HG03520 (cell line): Measurements from ENCODE around the gene ATP10A.
"Not testable (repeated sequence)": the region's sequence is repeated elsewhere in the genome, so short reads cannot be mapped to it uniquely, and the experiment has no call there.

ENCODE experiments used
- ATAC-seq: cut with Tn5 transposase; IDR thresholded peaks from one replicate; pipeline ENCODE4 v1.9.1; 2021; ENCODE audit warnings: mild to moderate bottlenecking, moderate library complexity; ENCODE audit not compliant: unreplicated experiment

Gene ATP10A

DNA sequence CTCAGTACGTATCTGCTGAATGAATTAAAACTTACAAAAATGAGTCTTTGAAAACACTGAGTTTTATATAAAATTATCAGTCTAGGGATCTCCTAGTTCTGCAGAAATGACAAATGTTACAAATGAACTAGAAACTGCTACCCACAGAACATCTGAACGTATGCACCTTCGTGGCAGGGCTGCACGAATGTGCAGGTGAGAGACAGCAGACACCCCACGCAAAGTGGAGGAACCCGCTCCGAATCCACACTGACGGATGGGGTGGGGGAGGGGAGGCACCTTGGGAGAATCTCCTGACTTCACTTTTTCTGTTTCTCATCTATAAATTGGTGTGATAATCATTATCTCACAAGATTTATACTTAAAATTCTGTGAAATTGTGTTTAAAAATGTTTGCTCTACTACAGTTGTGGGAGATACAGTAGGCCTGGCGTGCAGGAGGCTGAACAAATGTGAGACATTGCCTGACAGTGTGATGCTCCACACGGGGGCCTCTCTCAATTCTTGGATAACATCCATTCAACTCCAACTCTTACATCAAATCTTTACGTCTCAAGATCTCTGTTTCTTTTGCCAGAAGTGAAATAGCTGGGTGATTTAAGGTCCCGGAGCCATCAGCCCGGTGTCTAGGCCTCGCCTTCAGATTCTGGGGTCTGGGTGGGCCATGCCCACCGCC, 86.9 kb downstream of the ATP10A start:
- no peak for ATAC-seq

DNA sequence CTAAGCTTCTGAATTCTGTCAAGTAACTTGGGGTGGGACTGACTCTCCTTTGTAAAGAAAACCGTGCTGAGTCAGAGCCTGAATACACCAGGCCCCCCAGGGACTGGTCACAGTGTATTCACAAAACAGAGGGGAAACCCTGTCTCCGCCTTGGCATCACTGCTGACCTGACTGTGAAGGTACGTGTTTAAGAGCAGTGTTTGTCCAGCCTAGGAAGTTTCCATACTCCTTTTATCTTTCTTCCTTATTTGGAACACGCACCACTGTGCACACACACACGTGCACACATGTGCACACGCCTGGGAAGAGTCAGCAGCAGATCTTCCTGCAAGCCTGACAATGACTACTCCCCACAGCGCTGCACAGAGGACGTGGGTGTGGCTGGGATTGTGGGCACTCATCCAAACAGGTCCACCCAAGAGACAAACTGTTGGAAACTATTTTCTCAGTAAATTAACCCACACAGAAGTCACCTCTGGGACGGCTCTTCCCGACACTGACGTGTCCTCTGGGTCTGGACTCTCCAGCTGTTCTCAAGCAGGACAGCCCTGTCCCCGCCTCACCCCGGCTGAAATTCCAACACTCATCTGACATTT, 87.7 kb downstream of the ATP10A start:
- no peak for ATAC-seq

- no peak for ATAC-seq
Observed at GRCh38 chr15:25774871-25775270, 88.3 kb downstream of the ATP10A start.

DNA sequence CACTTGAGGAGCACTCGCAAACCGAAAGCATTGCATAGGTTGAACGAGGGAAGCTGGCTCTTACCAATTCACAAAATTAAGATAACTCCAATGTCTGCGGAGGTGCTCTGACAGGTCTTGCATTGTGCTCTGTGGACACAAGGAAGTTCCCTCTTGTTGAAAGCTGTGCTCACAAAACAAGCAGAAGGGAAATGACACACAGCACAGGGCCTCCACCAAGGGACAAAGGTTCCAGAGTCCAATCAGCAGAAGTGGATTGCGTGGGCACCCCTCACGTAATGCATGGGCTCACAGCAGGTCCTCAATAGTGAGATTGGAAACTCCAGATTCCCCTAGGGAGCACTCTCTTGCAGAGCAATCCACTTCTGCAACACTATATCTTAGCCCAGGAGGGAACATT, 89.9 kb downstream of the ATP10A start:
- ATAC-seq = no peak

DNA sequence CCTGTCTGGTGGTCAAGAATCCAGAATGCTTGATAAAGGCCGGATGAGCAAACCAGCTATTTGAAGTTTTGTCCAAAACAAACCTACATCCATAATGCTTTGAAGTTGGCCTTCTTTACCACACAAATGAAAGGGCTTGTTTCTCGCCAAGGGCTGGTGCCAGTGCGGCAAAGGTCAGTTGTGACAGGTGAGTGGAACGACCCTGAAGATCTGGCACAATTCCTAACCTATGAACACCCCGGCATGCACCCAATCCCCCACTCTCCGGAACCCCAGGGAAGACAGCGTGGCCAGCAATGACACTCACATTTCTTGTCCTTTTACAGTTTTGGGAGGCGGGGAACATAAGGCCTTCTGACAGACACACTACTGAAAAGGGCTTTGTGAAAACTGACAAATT, 90.6 kb downstream of the ATP10A start:
- no peak for ATAC-seq

- ATAC-seq = not testable (repeated sequence)
Observed at GRCh38 chr15:25771736-25772135, 91.4 kb downstream of the ATP10A start.

DNA sequence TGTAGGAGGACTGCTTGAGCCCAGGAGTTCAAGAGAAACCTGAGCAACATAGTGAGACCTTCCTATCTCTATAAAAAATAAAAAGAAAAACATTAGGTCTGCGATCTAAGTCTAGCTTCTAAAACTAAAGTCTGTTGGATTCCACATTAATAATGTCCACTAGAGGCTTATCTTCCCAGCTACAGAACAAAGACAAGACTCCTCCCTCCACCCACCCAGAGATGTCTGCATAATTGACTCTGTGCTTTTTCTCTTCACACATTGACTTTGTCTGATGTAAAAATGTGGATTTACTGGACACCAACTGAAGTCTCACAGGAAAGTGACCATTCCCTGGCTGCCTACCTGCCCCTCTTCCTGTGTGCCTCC, 91.8 kb downstream of the ATP10A start:
- no peak for ATAC-seq

GRCh38 chr15:25770618-25771337, 92.3 kb downstream of the ATP10A start:
- ATAC-seq = no peak

DNA sequence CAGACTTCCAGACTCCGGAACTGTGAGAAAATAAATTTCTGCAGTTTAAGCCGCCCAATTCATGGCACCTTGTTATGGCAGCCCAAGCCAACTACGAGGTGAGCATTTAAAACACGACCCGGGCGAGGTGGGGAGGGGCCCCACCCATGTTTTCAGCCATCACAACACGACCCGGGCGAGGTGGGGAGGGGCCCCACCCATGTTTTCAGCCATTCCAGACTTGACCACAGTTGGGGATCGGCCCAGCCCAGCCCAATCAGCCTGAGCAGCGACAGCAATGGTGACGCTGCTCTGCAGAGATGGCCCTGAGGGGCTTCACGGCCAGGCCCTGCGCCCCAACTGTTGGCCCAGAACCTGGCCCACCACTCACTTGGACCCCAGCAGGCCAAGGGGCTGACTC, 93.1 kb downstream of the ATP10A start:
- no peak for ATAC-seq

DNA sequence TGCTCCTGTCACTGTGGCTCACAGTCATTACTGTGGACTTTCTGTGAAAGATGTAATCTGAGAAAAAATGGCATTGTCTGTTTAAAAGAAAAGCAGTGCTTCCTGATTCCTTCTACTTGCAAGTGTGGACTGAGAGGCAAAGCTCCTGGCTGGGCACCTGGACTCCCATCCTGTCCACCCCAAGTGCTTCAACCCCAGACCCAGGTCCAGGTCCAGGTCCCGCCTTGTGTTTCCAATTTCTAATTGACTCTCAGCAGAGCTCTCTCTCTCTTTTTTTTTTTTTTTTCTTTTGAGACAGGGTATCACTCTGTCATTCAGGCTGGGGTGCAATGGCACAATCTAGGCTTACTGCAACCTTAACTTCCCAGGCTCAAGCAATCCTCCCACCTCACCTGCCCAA, 94.9 kb downstream of the ATP10A start:
- no peak for ATAC-seq

- ATAC-seq = no peak
Observed at GRCh38 chr15:25767356-25768151, 95.6 kb downstream of the ATP10A start.

GRCh38 chr15:25766417-25766816, 96.7 kb downstream of the ATP10A start:
- ATAC-seq = no peak

DNA sequence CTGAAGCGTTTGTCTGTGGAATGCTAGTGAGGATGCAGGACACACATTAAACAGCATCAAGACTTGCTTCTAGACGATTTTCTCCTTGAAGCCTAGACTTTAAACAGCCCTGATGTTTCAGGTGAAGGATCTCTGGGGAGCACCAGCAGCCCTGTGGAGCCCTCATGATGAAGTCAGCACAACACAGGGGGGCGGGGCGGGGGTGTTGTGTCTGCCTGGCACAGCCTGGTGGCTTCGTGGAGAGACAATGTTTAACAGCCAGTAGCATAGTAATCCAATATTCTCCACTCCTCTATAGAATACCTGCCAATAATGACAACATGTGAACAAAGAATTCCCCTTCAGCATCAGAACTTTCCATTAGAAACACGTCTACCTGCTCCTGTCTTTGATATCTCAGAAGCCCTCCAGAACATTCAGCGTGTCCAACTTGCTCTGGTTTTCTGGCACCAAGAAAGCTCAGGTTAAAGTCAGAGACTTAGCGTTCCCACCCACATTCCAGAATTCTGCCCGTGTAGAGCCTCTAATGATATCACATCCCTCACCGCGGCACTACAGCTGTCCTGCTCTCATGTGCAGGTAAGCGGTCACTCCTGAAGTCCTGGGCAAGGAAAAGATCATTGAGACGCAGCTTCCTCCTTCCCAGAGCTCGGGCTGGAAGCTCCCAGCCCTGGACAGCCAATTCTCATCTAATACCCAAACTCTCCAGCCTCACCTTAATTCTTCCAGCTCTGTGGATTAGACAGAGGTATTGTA, 98.0 kb downstream of the ATP10A start:
- ATAC-seq = no peak

DNA sequence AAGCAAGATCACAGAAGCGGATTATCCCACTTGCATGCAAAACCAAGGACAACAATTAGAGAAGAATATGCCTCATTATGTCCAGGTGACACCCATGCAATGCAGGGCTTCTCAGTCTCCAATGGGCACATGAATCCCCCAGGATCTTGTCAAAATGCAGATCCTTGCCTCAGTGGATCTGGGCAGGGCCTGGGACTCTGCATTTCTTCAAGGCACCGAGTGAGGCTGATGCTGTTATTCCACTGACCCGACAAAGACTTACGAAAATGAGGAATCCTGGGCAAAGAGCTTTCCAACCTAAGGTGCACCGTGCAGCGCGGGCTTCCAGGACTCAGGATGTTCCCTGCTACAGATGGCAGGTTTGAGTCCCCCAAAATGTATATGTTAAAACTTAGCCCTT, 99.2 kb downstream of the ATP10A start:
- ATAC-seq = no peak

GRCh38 chr15:25763331-25763751, 99.8 kb downstream of the ATP10A start:
- no peak for ATAC-seq

- ATAC-seq = no peak
Observed at GRCh38 chr15:25761971-25762662, 101.0 kb downstream of the ATP10A start.

DNA sequence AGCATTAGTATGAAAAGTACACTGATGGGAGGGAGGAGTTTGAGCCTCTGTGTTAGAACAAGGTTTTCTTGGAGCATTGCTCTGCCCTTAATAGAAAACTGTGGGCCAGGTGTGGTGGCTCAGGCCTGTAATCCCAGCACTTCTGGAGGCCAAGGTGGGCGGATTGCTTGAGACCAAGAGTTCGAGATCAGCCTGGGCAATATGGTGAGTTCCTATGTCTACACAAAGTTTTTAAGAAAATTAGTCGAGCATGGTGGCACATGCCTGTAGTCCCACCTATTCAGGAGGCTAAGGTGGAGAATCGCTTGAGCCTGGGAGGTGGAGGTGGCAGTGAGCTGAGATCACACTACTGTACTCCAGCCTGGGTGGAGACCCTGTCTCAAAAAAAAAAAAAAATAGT, 103.7 kb downstream of the ATP10A start:
- ATAC-seq = no peak

DNA sequence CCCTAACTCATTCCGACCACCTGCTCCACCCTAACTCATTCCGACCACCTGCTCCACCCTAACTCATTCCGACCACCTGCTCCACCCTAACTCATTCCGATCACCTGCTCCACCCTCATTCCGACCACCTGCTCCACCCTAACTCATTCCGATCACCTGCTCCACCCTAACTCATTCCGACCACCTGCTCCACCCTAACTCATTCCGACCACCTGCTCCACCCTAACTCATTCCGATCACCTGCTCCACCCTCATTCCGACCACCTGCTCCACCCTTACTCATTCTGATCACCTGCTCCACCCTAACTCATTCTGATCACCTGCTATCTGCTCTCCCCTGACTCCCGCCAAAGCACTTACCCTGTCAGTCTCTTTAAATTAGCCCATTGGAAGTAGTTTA, 104.5 kb downstream of the ATP10A start:
- ATAC-seq = not testable (repeated sequence)

DNA sequence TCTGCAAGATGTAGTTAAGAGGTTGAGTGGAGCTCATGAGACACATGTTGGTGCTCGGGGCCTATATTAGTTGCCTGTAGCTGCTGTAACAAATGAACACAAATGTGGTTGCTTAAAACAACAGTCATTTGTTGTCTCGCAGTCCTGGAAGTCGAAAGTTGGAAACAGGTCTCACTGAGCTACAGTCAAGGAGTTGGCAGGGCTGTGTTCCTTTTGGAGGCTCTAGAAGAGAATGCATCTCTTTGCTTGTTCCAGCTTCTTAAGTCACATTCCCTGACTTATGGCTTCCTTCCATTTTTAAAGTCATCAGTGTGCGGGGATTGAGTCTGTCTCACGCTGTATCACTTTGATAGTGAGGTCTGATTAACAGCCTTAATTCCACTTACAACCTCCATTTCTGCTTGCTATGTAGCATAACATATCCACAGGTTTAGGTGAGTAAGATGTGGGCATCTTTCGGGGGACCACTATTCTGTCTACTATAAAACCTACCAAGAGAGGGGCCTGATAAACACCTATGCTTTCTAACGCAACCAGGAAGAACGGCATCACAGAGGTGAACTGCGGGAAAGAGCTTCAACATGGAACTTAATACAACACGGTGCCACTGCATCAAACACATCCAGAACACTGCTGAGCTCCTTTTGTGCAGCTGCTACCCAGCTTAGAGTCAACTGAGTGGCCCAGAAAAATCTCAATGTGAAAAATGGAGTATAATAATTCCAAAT, 119.4 kb downstream of the ATP10A start:
- no peak for ATAC-seq
